SU-DHL-6 (cell line): ENCODE measurements around the gene CLCN6.

ENCODE experiments used
- EZH2phosphoT487 ChIP-seq: fragments of 200-600 bp; sonication (generic), shearing (Covaris generic); conservative IDR thresholded peaks from 2 replicates; pipeline ENCODE4 v1.6.1; 2018; ENCODE audit warnings: mild to moderate bottlenecking, antibody characterized with exemption, low read length, moderate library complexity, mixed read lengths
- TF ChIP-seq, protein P1 (sequence below): fragments of 200-600 bp; sonication (generic); IDR thresholded peaks from one replicate; pipeline ENCODE4 v1.5.1; 2017; ENCODE audit warnings: antibody characterized with exemption, mild to moderate bottlenecking, low read length, moderate library complexity; ENCODE audit not compliant: insufficient read depth, poor library complexity, severe bottlenecking

GRCh38 chr1:11869650-11870207 is 63.7 kb downstream of the CLCN6 start:
- TF ChIP-seq, protein P1, sequence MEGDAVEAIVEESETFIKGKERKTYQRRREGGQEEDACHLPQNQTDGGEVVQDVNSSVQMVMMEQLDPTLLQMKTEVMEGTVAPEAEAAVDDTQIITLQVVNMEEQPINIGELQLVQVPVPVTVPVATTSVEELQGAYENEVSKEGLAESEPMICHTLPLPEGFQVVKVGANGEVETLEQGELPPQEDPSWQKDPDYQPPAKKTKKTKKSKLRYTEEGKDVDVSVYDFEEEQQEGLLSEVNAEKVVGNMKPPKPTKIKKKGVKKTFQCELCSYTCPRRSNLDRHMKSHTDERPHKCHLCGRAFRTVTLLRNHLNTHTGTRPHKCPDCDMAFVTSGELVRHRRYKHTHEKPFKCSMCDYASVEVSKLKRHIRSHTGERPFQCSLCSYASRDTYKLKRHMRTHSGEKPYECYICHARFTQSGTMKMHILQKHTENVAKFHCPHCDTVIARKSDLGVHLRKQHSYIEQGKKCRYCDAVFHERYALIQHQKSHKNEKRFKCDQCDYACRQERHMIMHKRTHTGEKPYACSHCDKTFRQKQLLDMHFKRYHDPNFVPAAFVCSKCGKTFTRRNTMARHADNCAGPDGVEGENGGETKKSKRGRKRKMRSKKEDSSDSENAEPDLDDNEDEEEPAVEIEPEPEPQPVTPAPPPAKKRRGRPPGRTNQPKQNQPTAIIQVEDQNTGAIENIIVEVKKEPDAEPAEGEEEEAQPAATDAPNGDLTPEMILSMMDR, result no peak
- no peak for TF ChIP-seq EZH2phosphoT487
